Measurements from ENCODE around the gene C12orf42.

The C12orf42 gene

DNA sequence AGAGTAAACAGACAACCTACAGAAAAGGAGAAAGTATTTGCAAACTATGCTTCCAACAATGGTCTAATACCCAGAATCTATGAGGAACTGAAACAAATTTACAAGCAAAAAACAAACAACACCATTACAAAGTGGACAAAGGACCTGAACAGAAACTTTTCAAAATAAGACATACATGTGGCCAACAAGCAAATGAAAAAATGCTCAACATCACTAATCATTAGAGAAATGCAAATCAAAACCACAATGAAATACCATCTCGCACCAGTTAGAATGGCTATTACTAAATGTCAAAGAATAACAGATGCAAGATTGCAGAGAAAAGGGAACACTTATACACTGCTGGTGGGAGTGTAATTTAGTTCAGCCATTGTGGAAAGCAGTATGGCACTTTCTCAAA is 125.8 kb downstream of the C12orf42 start:
- H3K4me3 ChIP-seq (replicated peaks; ENCODE audit: insufficient read depth, low read length): no peak overlapping the region
- no peak for DNase-seq (ENCODE audit: low read depth in 1 of 2, low spot score in 1 of 2)
- no peaks in the 10 kb centered on the region for H3K27me3 ChIP-seq (ENCODE audit: insufficient read depth, poor library complexity, severe bottlenecking)
- no peak overlapping the region for H3K27ac ChIP-seq (replicated peaks)
- no peak for TF ChIP-seq POLR2AphosphoS5 (IDR thresholded peaks at IDR 0.05; ENCODE audit: low read depth)
- TF ChIP-seq, protein P1, sequence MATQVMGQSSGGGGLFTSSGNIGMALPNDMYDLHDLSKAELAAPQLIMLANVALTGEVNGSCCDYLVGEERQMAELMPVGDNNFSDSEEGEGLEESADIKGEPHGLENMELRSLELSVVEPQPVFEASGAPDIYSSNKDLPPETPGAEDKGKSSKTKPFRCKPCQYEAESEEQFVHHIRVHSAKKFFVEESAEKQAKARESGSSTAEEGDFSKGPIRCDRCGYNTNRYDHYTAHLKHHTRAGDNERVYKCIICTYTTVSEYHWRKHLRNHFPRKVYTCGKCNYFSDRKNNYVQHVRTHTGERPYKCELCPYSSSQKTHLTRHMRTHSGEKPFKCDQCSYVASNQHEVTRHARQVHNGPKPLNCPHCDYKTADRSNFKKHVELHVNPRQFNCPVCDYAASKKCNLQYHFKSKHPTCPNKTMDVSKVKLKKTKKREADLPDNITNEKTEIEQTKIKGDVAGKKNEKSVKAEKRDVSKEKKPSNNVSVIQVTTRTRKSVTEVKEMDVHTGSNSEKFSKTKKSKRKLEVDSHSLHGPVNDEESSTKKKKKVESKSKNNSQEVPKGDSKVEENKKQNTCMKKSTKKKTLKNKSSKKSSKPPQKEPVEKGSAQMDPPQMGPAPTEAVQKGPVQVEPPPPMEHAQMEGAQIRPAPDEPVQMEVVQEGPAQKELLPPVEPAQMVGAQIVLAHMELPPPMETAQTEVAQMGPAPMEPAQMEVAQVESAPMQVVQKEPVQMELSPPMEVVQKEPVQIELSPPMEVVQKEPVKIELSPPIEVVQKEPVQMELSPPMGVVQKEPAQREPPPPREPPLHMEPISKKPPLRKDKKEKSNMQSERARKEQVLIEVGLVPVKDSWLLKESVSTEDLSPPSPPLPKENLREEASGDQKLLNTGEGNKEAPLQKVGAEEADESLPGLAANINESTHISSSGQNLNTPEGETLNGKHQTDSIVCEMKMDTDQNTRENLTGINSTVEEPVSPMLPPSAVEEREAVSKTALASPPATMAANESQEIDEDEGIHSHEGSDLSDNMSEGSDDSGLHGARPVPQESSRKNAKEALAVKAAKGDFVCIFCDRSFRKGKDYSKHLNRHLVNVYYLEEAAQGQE (IDR thresholded peaks at IDR 0.05; ENCODE audit: insufficient replicate concordance, low read depth): no peak
- TF ChIP-seq GABPA (IDR thresholded peaks at IDR 0.05; ENCODE audit: low read depth): no peak
- TF ChIP-seq SPI1 (IDR thresholded peaks at IDR 0.05; ENCODE audit: borderline replicate concordance, low read depth): no peak
- no peak for TF ChIP-seq CTCF (IDR thresholded peaks at IDR 0.05; ENCODE audit: insufficient read depth, low read length)

- TF ChIP-seq, protein P1 (IDR thresholded peaks at IDR 0.05; ENCODE audit: insufficient replicate concordance, low read depth): no peak
- TF ChIP-seq GABPA (IDR thresholded peaks at IDR 0.05; ENCODE audit: low read depth): no peak
- no peak for TF ChIP-seq SPI1 (IDR thresholded peaks at IDR 0.05; ENCODE audit: borderline replicate concordance, low read depth)
- no peak for TF ChIP-seq POLR2AphosphoS5 (IDR thresholded peaks at IDR 0.05; ENCODE audit: low read depth)
- no peak for TF ChIP-seq CTCF (IDR thresholded peaks at IDR 0.05; ENCODE audit: insufficient read depth, low read length)
- no peaks in the 10 kb centered on the region for H3K27me3 ChIP-seq (ENCODE audit: insufficient read depth, poor library complexity, severe bottlenecking)
- DNase-seq (ENCODE audit: low read depth in 1 of 2, low spot score in 1 of 2): no peak
- H3K27ac ChIP-seq (replicated peaks): no peak overlapping the region
- no peak overlapping the region for H3K4me3 ChIP-seq (replicated peaks; ENCODE audit: insufficient read depth, low read length)
Observed at GRCh38 chr12:103368167-103368566, 127.6 kb downstream of the C12orf42 start.

- no peak for TF ChIP-seq POLR2AphosphoS5 (IDR thresholded peaks at IDR 0.05; ENCODE audit: low read depth)
- TF ChIP-seq GABPA (IDR thresholded peaks at IDR 0.05; ENCODE audit: low read depth): no peak
- TF ChIP-seq, protein P1 (IDR thresholded peaks at IDR 0.05; ENCODE audit: insufficient replicate concordance, low read depth): no peak
- TF ChIP-seq CTCF (IDR thresholded peaks at IDR 0.05; ENCODE audit: insufficient read depth, low read length): no peak
- TF ChIP-seq SPI1 (IDR thresholded peaks at IDR 0.05; ENCODE audit: borderline replicate concordance, low read depth): no peak
- H3K4me3 ChIP-seq (replicated peaks; ENCODE audit: insufficient read depth, low read length): no peak overlapping the region
- no peak for DNase-seq (ENCODE audit: low read depth in 1 of 2, low spot score in 1 of 2)
- no peaks in the 10 kb centered on the region for H3K27me3 ChIP-seq (ENCODE audit: insufficient read depth, poor library complexity, severe bottlenecking)
- H3K27ac ChIP-seq (replicated peaks): no peak overlapping the region
Observed at GRCh38 chr12:103354403-103354802, 141.4 kb downstream of the C12orf42 start.
